HG02981 (cell line): ENCODE data around the gene IQSEC1.

Experiments
- ATAC-seq: cut with Tn5 transposase; IDR thresholded peaks from one replicate; pipeline ENCODE4 v1.9.1; 2021; ENCODE audit warnings: mild to moderate bottlenecking, moderate library complexity; ENCODE audit not compliant: unreplicated experiment

Gene IQSEC1

GRCh38 chr3:13034109-13034800, 39.0 kb downstream of the IQSEC1 start:
- no peak for ATAC-seq

GRCh38 chr3:13032206-13032605, 41.0 kb downstream of the IQSEC1 start:
- ATAC-seq, result no peak

- no peak for ATAC-seq
Observed at GRCh38 chr3:13031621-13032020, 41.6 kb downstream of the IQSEC1 start.

- ATAC-seq, result no peak
Observed at GRCh38 chr3:13030684-13031083, 42.5 kb downstream of the IQSEC1 start.

GRCh38 chr3:13028010-13028821, 45.0 kb downstream of the IQSEC1 start:
- ATAC-seq, result no peak

GRCh38 chr3:13027154-13027553, 46.1 kb downstream of the IQSEC1 start:
- ATAC-seq, result no peak

GRCh38 chr3:13026534-13026933, 46.7 kb downstream of the IQSEC1 start:
- ATAC-seq, result no peak

- no peak for ATAC-seq
Observed at GRCh38 chr3:13025778-13026518, 47.3 kb downstream of the IQSEC1 start.

- no peak for ATAC-seq
Observed at GRCh38 chr3:13025090-13025489, 48.1 kb downstream of the IQSEC1 start.

- no peak for ATAC-seq
Observed at GRCh38 chr3:13024765-13025065, 48.5 kb downstream of the IQSEC1 start.

GRCh38 chr3:13023971-13024764, 49.1 kb downstream of the IQSEC1 start:
- no peak for ATAC-seq

- ATAC-seq, result peak; percentile 25
Observed at GRCh38 chr3:13023235-13023970, 49.8 kb downstream of the IQSEC1 start.

- peak; percentile 52 for ATAC-seq
Observed at GRCh38 chr3:13022348-13023234, 50.6 kb downstream of the IQSEC1 start.

GRCh38 chr3:13021141-13022114, 51.8 kb downstream of the IQSEC1 start:
- ATAC-seq, result no peak

- ATAC-seq, result no peak
Observed at GRCh38 chr3:13020159-13020750, 53.0 kb downstream of the IQSEC1 start.

GRCh38 chr3:13019243-13020095, 53.8 kb downstream of the IQSEC1 start:
- ATAC-seq, result no peak
